ENCODE measurements around the gene RIMKLB.

GRCh38 chr12:8658346-8658745 is 39.4 kb upstream of the RIMKLB start:
- TF ChIP-seq CTCF (IDR thresholded peaks at IDR 0.05; ENCODE audit: control extremely low read depth in 1 of 3, insufficient read depth in 1 of 3, low read depth in 1 of 3, low read length in 3 of 3) (no peak), RAD21 (IDR thresholded peaks at IDR 0.05 in 1 of 2, conservative IDR thresholded peaks at IDR 0.05 in 1 of 2; ENCODE audit: low read depth in 2 of 2, low read length in 2 of 2) (no peak), TBP (IDR thresholded peaks at IDR 0.05; ENCODE audit: low read depth, low read length) (no peak), SUZ12 (IDR thresholded peaks at IDR 0.05; ENCODE audit: low read length) (no peak)

Data from H1 (cell line).